IPS DF 4.7 (cell line): Measurements from ENCODE around the gene REXO5.

Experiments used
- DNase-seq: peaks from one replicate; pipeline ENCODE4 v3.0.0-alpha.2; 2013; ENCODE audit warnings: low spot score; ENCODE audit errors: extremely low read depth

Gene REXO5

GRCh38 chr16:20871941-20872815, 65.9 kb downstream of the REXO5 start:
- DNase-seq, result no peak

GRCh38 chr16:20873331-20873730, 67.0 kb downstream of the REXO5 start:
- no peak for DNase-seq

- no peak for DNase-seq
Observed at GRCh38 chr16:20874088-20874581, 67.8 kb downstream of the REXO5 start.

- DNase-seq, result no peak
Observed at GRCh38 chr16:20875355-20875650, 69.0 kb downstream of the REXO5 start.

GRCh38 chr16:20878682-20879147, 72.4 kb downstream of the REXO5 start:
- no peak for DNase-seq

- no peak for DNase-seq
Observed at GRCh38 chr16:20879175-20880040, 73.1 kb downstream of the REXO5 start.

GRCh38 chr16:20880867-20881502, 74.7 kb downstream of the REXO5 start:
- DNase-seq, result no peak

GRCh38 chr16:20881503-20881878, 75.2 kb downstream of the REXO5 start:
- DNase-seq, result no peak

- DNase-seq, result no peak
Observed at GRCh38 chr16:20883554-20884239, 77.4 kb downstream of the REXO5 start.

- no peak for DNase-seq
Observed at GRCh38 chr16:20884240-20884556, 77.9 kb downstream of the REXO5 start.

GRCh38 chr16:20886320-20886719, 80.0 kb downstream of the REXO5 start:
- no peak for DNase-seq

- DNase-seq, result no peak
Observed at GRCh38 chr16:20887207-20887606, 80.9 kb downstream of the REXO5 start.

GRCh38 chr16:20889625-20890275, 83.4 kb downstream of the REXO5 start:
- no peak for DNase-seq

- DNase-seq, result no peak
Observed at GRCh38 chr16:20894388-20894787, 88.1 kb downstream of the REXO5 start.

- no peak for DNase-seq
Observed at GRCh38 chr16:20897253-20897897, 91.0 kb downstream of the REXO5 start.

- DNase-seq, result no peak
Observed at GRCh38 chr16:20897922-20898321, 91.6 kb downstream of the REXO5 start.

- no peak for DNase-seq
Observed at GRCh38 chr16:20899071-20899470, 92.7 kb downstream of the REXO5 start.
